Omental fat pad (tissue), 4 donors: ENCODE measurements around the gene GRHL3. TPM values are rescaled to one million over a fixed set of nuclear protein-coding genes. Genes with fewer than 3 reads are reported as not detected.

Experiments used
- ATAC-seq: fragments of 150-250 bp; one replicate; pipeline ENCODE4 v1.9.1; 2016; ENCODE audit warnings: mild to moderate bottlenecking, moderate library complexity; ENCODE audit not compliant: low FRiP score
- DNase-seq: peaks from one replicate; pipeline ENCODE4 v3.0.0-alpha.2; 2019; ENCODE audit warnings: low spot score
- CTCF ChIP-seq, 3 donors: fragments of 450-650 bp; IDR thresholded peaks; one replicate each; pipeline ENCODE4 v1.5.1; 2016 to 2017; ENCODE audit warnings: antibody characterized with exemption in 3 of 3, mild to moderate bottlenecking in 3 of 3, moderate library complexity in 2 of 3
- total RNA-seq, 4 donors: library from RNA; depleted of rRNA; stranded (reverse); fragments of >200 nt; gene quantifications; one replicate each; pipeline ENCODE4 v1.1.0, GENCODE V29; 2016

GRHL3 gene
- total RNA-seq, 4 donors from 2014 or later: 0.44 to 3.3 (median 0.66) TPM

- ATAC-seq (no peak), DNase-seq (no peak)
Observed at GRCh38 chr1:24386241-24386640, 67.1 kb downstream of the GRHL3 start.

GRCh38 chr1:24386931-24387330 is 67.8 kb downstream of the GRHL3 start:
- no peak for ATAC-seq
- DNase-seq: no peak
- TF ChIP-seq CTCF (IDR thresholded peaks at IDR 0.05): no peak

More at GRCh38 chr1:24386241-24386640, 67.1 kb downstream of the GRHL3 start:
- no peak for TF ChIP-seq CTCF (IDR thresholded peaks at IDR 0.05)

- DNase-seq (no peak), ATAC-seq (no peak)
- TF ChIP-seq CTCF (IDR thresholded peaks at IDR 0.05): no peak
Observed at GRCh38 chr1:24387636-24388175, 68.5 kb downstream of the GRHL3 start.

GRCh38 chr1:24388331-24388885 is 69.3 kb downstream of the GRHL3 start:
- DNase-seq: no peak
- no peak for ATAC-seq
- TF ChIP-seq CTCF (IDR thresholded peaks at IDR 0.05): no peak

- no peak for ATAC-seq
- DNase-seq: no peak
- no peak for TF ChIP-seq CTCF (IDR thresholded peaks at IDR 0.05)
Observed at GRCh38 chr1:24389231-24389678, 70.1 kb downstream of the GRHL3 start.

GRCh38 chr1:24390924-24391782 is 72.0 kb downstream of the GRHL3 start:
- TF ChIP-seq CTCF (IDR thresholded peaks at IDR 0.05): peak in 2 of 3 donors; percentile 22 to 89
- DNase-seq (peak; percentile 47), ATAC-seq (peak; percentile 92)
